Measurements from ENCODE around the gene NDEL1.

The NDEL1 gene

GRCh38 chr17:8506145-8506544 is 70.5 kb downstream of the NDEL1 start:
- no peak for DNase-seq

- DNase-seq = no peak
Observed at GRCh38 chr17:8514801-8515200, 79.1 kb downstream of the NDEL1 start.
